ENCODE results near the gene ACAT2. TPM values are rescaled to one million over a fixed set of nuclear protein-coding genes. Genes with fewer than 3 reads are reported as not detected.
A peak's percentile ranks its signal among the peaks of the same experiment; 100 is the strongest.

ACAT2 gene
- total and polyA plus RNA-seq, 11 donors = 1.3 to 18.1 (median 7.3) TPM

GRCh38 chr6:159800141-159800865 is 38.5 kb downstream of the ACAT2 start, which contains the start of gene PNLDC1:
Gene PNLDC1, plus strand, starts transcription at chr6:159800276. Its CDS starts 32 bp downstream, at chr6:159800308.
- Histone ChIP-seq H3K9me3 (no peaks in the 10 kb centered on the region), H3K4me3 (no peak within 1 kb of the TSS), H3K27me3 (no peaks in the 10 kb centered on the region), H3K27ac (no peak within 1 kb of the TSS), H3K4me1 (no peaks in the 10 kb centered on the region), H3K36me3 (peaks cover 0 to 48% (median 45%) of the 10 kb centered on the region in 9 donors)
- intact Hi-C loops (cut with DNase I) = no loop called here
- DNase-seq (no peak), ATAC-seq (peak in 1 of 4 donors; percentile 24)
- WGBS, 4 donors = 86 to 90% (median 88%) methylated on average over 34 to 50 of the region's 50 CpGs
- no peak for TF ChIP-seq CTCF (IDR thresholded peaks at IDR 0.05)
- TF ChIP-seq POLR2A (IDR thresholded peaks at IDR 0.05) = no peak

GRCh38 chr6:159801935-159802334 is 40.1 kb downstream of the ACAT2 start:
- no peak for ATAC-seq
- H3K27me3 ChIP-seq = no peaks in the 10 kb centered on the region
- DNase-seq = no peak
- peaks cover 0 to 34% (median 31%) of the 10 kb centered on the region in 9 donors for H3K36me3 ChIP-seq
- H3K27ac ChIP-seq = no peak overlapping the region
- no peaks in the 10 kb centered on the region for H3K9me3 ChIP-seq
- no peak overlapping the region for H3K4me3 ChIP-seq
- TF ChIP-seq CTCF (IDR thresholded peaks at IDR 0.05) = no peak
- no peak for TF ChIP-seq POLR2A (IDR thresholded peaks at IDR 0.05)
- H3K4me1 ChIP-seq = no peaks in the 10 kb centered on the region
- intact Hi-C loops (cut with DNase I) = no loop called here
- 92 to 95% (median 94%) methylated on average over 8 of the region's 8 CpGs for WGBS, 4 donors

- Histone ChIP-seq H3K4me1 (no peaks in the 10 kb centered on the region), H3K36me3 (peaks cover 0 to 9% (median 5%) of the 10 kb centered on the region in 9 donors), H3K9me3 (no peaks in the 10 kb centered on the region), H3K27me3 (no peaks in the 10 kb centered on the region), H3K4me3 (no peak overlapping the region), H3K27ac (no peak overlapping the region)
- WGBS, 4 donors = 89 to 93% (median 90%) methylated on average over 10 of the region's 10 CpGs
- intact Hi-C loops (cut with DNase I) = no loop called here
- DNase-seq (no peak), ATAC-seq (no peak)
- TF ChIP-seq CTCF (IDR thresholded peaks at IDR 0.05) (no peak), POLR2A (IDR thresholded peaks at IDR 0.05) (no peak)
These were observed 42.7 kb downstream of the ACAT2 start for GRCh38 chr6:159804504-159804903.

GRCh38 chr6:159805440-159806020 is 43.7 kb downstream of the ACAT2 start:
- intact Hi-C loops (cut with DNase I) = no loop called here

More at GRCh38 chr6:159805440-159806020, 43.7 kb downstream of the ACAT2 start:
- Histone ChIP-seq H3K9me3 (no peaks in the 10 kb centered on the region), H3K27me3 (no peaks in the 10 kb centered on the region), H3K27ac (no peak overlapping the region), H3K4me1 (no peaks in the 10 kb centered on the region), H3K36me3 (no peaks in the 10 kb centered on the region), H3K4me3 (no peak overlapping the region)
- DNase-seq (no peak), ATAC-seq (no peak)
- WGBS, 4 donors = 91 to 96% (median 93%) methylated on average over 6 of the region's 6 CpGs
- TF ChIP-seq CTCF (IDR thresholded peaks at IDR 0.05) (no peak), POLR2A (IDR thresholded peaks at IDR 0.05) (no peak)

Measured in heart left ventricle (tissue), 16 donors.